ENCODE measurements around the gene CHRNA4. TPM values are rescaled to one million over a fixed set of nuclear protein-coding genes. Genes with fewer than 3 reads are reported as not detected.

CHRNA4 gene
- polyA plus RNA-seq, 1 experiment: not detected

- Histone ChIP-seq H3K9me3 (ENCODE audit: control insufficient read depth, insufficient read depth, low read length) (peaks cover 33% of the 10 kb centered on the region), H3K27ac (ENCODE audit: low read depth, low read length) (no peak overlapping the region), H3K27me3 (ENCODE audit: control insufficient read depth, insufficient read depth, low read length) (peaks cover 16% of the 10 kb centered on the region), H3K4me3 (ENCODE audit: low read depth, low read length) (no peak overlapping the region)
- DNase-seq (ENCODE audit: low read depth, low spot score): no peak
- no peak for TF ChIP-seq CTCF (IDR thresholded peaks at IDR 0.05; ENCODE audit: low read depth, low read length)
- CTCF ChIA-PET: no interaction called here
- POLR2A ChIA-PET: no interaction called here
These were observed 14.7 kb downstream of the CHRNA4 start for GRCh38 chr20:63346131-63347080.

GRCh38 chr20:63345328-63346100 lies 15.6 kb downstream of the CHRNA4 start:
- no peak for DNase-seq (ENCODE audit: low read depth, low spot score)
- CTCF ChIA-PET: no interaction called here
- Histone ChIP-seq H3K27me3 (ENCODE audit: control insufficient read depth, insufficient read depth, low read length) (peaks cover 16% of the 10 kb centered on the region), H3K4me3 (ENCODE audit: low read depth, low read length) (no peak overlapping the region), H3K27ac (ENCODE audit: low read depth, low read length) (no peak overlapping the region), H3K9me3 (ENCODE audit: control insufficient read depth, insufficient read depth, low read length) (peaks cover 24% of the 10 kb centered on the region)
- POLR2A ChIA-PET: no interaction called here
- TF ChIP-seq CTCF (IDR thresholded peaks at IDR 0.05; ENCODE audit: low read depth, low read length): no peak

GRCh38 chr20:63344616-63345327 lies 16.4 kb downstream of the CHRNA4 start:
- H3K9me3 ChIP-seq (ENCODE audit: control insufficient read depth, insufficient read depth, low read length): peaks cover 16% of the 10 kb centered on the region
- H3K27ac ChIP-seq (ENCODE audit: low read depth, low read length): no peak overlapping the region
- ChIA-PET POLR2A (no interaction called here), CTCF (interaction anchor here (0.7 kb wide), 1 partner anchor 36 kb away, joined by 6 read pairs; no protein-coding TSS in a partner anchor)
- no peak overlapping the region for H3K4me3 ChIP-seq (ENCODE audit: low read depth, low read length)
- no peak for TF ChIP-seq CTCF (IDR thresholded peaks at IDR 0.05; ENCODE audit: low read depth, low read length)
- DNase-seq (ENCODE audit: low read depth, low spot score): no peak
- peaks cover 16% of the 10 kb centered on the region for H3K27me3 ChIP-seq (ENCODE audit: control insufficient read depth, insufficient read depth, low read length)

- TF ChIP-seq CTCF (IDR thresholded peaks at IDR 0.05; ENCODE audit: low read depth, low read length): no peak
- peaks cover 6% of the 10 kb centered on the region; the same call in 1 of the 2 replicates for H3K9me3 ChIP-seq (ENCODE audit: control insufficient read depth, insufficient read depth, low read length)
- ChIA-PET POLR2A (no interaction called here), CTCF (interaction anchor here (0.7 kb wide), 1 partner anchor 37 kb away, joined by 6 read pairs; no protein-coding TSS in a partner anchor)
- no peak overlapping the region for H3K4me3 ChIP-seq (ENCODE audit: low read depth, low read length)
- H3K27me3 ChIP-seq (ENCODE audit: control insufficient read depth, insufficient read depth, low read length): peaks cover 16% of the 10 kb centered on the region
- no peak overlapping the region for H3K27ac ChIP-seq (ENCODE audit: low read depth, low read length)
- DNase-seq (ENCODE audit: low read depth, low spot score): no peak
These were observed 17.4 kb downstream of the CHRNA4 start for GRCh38 chr20:63343460-63344445.
